Astrocyte (in vitro differentiated cells and primary cell): ENCODE measurements around the gene SF1. TPM values are rescaled to one million over a fixed set of nuclear protein-coding genes. Genes with fewer than 3 reads are reported as not detected.

Experiments
- DNase-seq: peaks from one replicate; pipeline ENCODE4 v3.0.0-alpha.2; 2010; ENCODE audit warnings: low read depth
- FAIRE-seq: peaks from 2 replicates; lab custom pipeline; 2011; peaks lifted over from hg19 to GRCh38; lab: Jason Lieb, UNC
- H2AFZ ChIP-seq: 2 replicates; pipeline ENCODE4 v1.6.0; 2012; ENCODE audit warnings: low read depth, low read length, inconsistent platforms
- H3K27ac ChIP-seq: 2 replicates; pipeline ENCODE4 v1.5.1; 2011; ENCODE audit warnings: low read depth, low read length, inconsistent platforms
- H3K27me3 ChIP-seq: 2 replicates; pipeline ENCODE4 v1.6.0; 2011; ENCODE audit warnings: low read length, inconsistent platforms; ENCODE audit not compliant: insufficient read depth
- H3K36me3 ChIP-seq: 2 replicates; pipeline ENCODE4 v1.5.1; 2011; ENCODE audit warnings: low read length, inconsistent platforms; ENCODE audit not compliant: insufficient read depth
- H3K4me1 ChIP-seq: 2 replicates; pipeline ENCODE4 v1.5.1; 2011; ENCODE audit warnings: low read length, inconsistent platforms; ENCODE audit not compliant: insufficient read depth
- H3K4me2 ChIP-seq: 2 replicates; pipeline ENCODE4 v1.6.0; 2012; ENCODE audit warnings: low read length, inconsistent platforms
- H3K4me3 ChIP-seq: 2 replicates; pipeline ENCODE4 v1.5.1; 2011; ENCODE audit warnings: low read depth, mild to moderate bottlenecking, low read length, inconsistent platforms; ENCODE audit not compliant: insufficient read depth
- H3K79me2 ChIP-seq: 2 replicates; pipeline ENCODE4 v1.6.0; 2012; ENCODE audit warnings: mild to moderate bottlenecking, low read length, inconsistent platforms; ENCODE audit not compliant: insufficient read depth
- H3K9ac ChIP-seq: 2 replicates; pipeline ENCODE4 v1.6.0; 2012; ENCODE audit warnings: mild to moderate bottlenecking, low read length, inconsistent platforms
- H3K9me3 ChIP-seq: 2 replicates; pipeline ENCODE4 v1.5.1; 2012; ENCODE audit warnings: low read depth, mild to moderate bottlenecking, low read length, inconsistent platforms; ENCODE audit not compliant: insufficient read depth
- H4K20me1 ChIP-seq: 2 replicates; pipeline ENCODE4 v1.6.0; 2012; ENCODE audit warnings: low read length, inconsistent platforms; ENCODE audit not compliant: insufficient read depth
- H3K27ac Mint-ChIP-seq: one replicate; pipeline ENCODE4 v1.8.0; 2021; ENCODE audit warnings: mild to moderate bottlenecking, mixed read lengths; ENCODE audit not compliant: unreplicated experiment
- H3K27me3 Mint-ChIP-seq: one replicate; pipeline ENCODE4 v1.8.0; 2021; ENCODE audit warnings: low read depth, mixed read lengths; ENCODE audit not compliant: unreplicated experiment
- H3K36me3 Mint-ChIP-seq: one replicate; pipeline ENCODE4 v1.8.0; 2021; ENCODE audit warnings: low read depth, mixed read lengths; ENCODE audit not compliant: unreplicated experiment
- H3K4me1 Mint-ChIP-seq: one replicate; pipeline ENCODE4 v1.8.0; 2021; ENCODE audit warnings: low read depth, mixed read lengths; ENCODE audit not compliant: unreplicated experiment
- H3K4me3 Mint-ChIP-seq: one replicate; pipeline ENCODE4 v1.8.0; 2021; ENCODE audit warnings: mild to moderate bottlenecking, moderate library complexity, mixed read lengths; ENCODE audit not compliant: unreplicated experiment
- H3K9me3 Mint-ChIP-seq: one replicate; pipeline ENCODE4 v1.8.0; 2021; ENCODE audit warnings: mild to moderate bottlenecking, mixed read lengths; ENCODE audit not compliant: unreplicated experiment
- CTCF ChIP-seq: IDR thresholded peaks from 2 replicates; pipeline ENCODE4 v1.5.1; 2011; ENCODE audit warnings: low read depth, mild to moderate bottlenecking, inconsistent platforms, low read length, moderate library complexity; ENCODE audit not compliant: insufficient read depth
- EZH2 ChIP-seq: IDR thresholded peaks from 2 replicates; pipeline ENCODE4 v1.6.1; 2012; ENCODE audit warnings: mild to moderate bottlenecking, low read length, inconsistent platforms; ENCODE audit not compliant: insufficient read depth
- total RNA-seq: library from RNA; stranded (reverse); gene quantifications from 2 replicates; pipeline ENCODE4 v1.2.1, GENCODE V29; 2021

Gene SF1
- total RNA-seq, 1 donor from 2014 or later, result 215 TPM

DNA sequence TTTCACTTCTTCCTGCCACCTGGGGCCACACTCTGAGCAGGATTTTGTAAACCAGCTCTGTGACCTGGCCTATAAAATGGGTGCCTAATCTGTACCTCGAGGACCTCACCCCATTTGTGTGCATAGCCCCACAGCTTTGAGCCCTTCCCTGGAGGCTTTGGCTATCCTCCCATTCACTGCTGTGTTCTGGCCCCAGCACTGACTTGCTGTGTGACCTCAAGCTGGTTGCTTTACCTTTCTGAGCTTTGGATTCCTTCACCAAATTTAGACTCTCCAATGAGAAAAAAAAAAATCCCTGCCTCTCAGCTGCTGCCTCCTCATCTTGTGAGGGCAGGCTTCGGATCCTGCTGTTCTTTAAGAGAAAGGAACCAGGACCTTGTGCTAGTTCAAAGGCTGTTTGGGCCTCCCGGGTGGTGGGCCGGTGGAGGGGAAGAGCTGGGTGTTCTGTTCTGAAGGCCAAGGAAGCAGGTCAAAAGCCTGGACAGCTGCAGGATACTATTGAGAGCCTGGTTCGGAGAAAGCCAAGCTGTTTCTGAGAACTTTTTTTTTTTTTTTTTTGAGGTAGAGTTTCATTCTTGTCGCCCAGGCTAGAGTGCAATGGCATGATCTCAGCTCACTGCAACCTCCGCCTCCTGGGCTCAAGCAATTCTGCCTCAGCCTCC, 17.5 kb downstream of the SF1 start:
- H3K9me3 ChIP-seq, result no peaks in the 10 kb centered on the region
- no peak overlapping the region for H3K4me2 ChIP-seq
- H3K36me3 ChIP-seq, result peaks cover 22% of the 10 kb centered on the region
- TF ChIP-seq CTCF (no peak), EZH2 (no peak)
- Mint-ChIP-seq H3K4me1 (peaks cover 36% of the 10 kb centered on the region), H3K27me3 (no peaks in the 10 kb centered on the region), H3K9me3 (no peaks in the 10 kb centered on the region), H3K4me3 (peak overlapping the region; percentile 54), H3K36me3 (peaks cover 11% of the 10 kb centered on the region), H3K27ac (peak overlapping the region; percentile 50)
- H2AFZ ChIP-seq, result no peak overlapping the region
- H3K27me3 ChIP-seq, result no peaks in the 10 kb centered on the region
- H3K27ac ChIP-seq, result no peak overlapping the region
- DNase-seq (no peak), FAIRE-seq (no peak)
- no peak overlapping the region for H3K4me3 ChIP-seq
- H3K9ac ChIP-seq, result no peak overlapping the region
- peaks cover 24% of the 10 kb centered on the region for H3K4me1 ChIP-seq
- H3K79me2 ChIP-seq, result no peaks in the 10 kb centered on the region
- H4K20me1 ChIP-seq, result peaks cover 52% of the 10 kb centered on the region

- DNase-seq (no peak), FAIRE-seq (no peak)
- Histone ChIP-seq H2AFZ (no peak within 1 kb of the TSS), H3K36me3 (peaks cover 20% of the 10 kb centered on the region), H3K79me2 (no peaks in the 10 kb centered on the region), H3K4me1 (peaks cover 24% of the 10 kb centered on the region), H3K27ac (no peak within 1 kb of the TSS), H3K4me2 (no peak within 1 kb of the TSS), H3K9me3 (no peaks in the 10 kb centered on the region), H3K9ac (no peak within 1 kb of the TSS), H4K20me1 (peaks cover 46% of the 10 kb centered on the region), H3K4me3 (no peak within 1 kb of the TSS), H3K27me3 (no peaks in the 10 kb centered on the region)
- H3K27me3 Mint-ChIP-seq, result peaks cover 3% of the 10 kb centered on the region
- no peaks in the 10 kb centered on the region for H3K9me3 Mint-ChIP-seq
- peak within 1 kb of the TSS; percentile 66 for H3K27ac Mint-ChIP-seq
- H3K4me3 Mint-ChIP-seq, result peak within 1 kb of the TSS; percentile 54
- TF ChIP-seq EZH2, result no peak
- no peak for TF ChIP-seq CTCF
- peaks cover 11% of the 10 kb centered on the region for H3K36me3 Mint-ChIP-seq
- peaks cover 36% of the 10 kb centered on the region for H3K4me1 Mint-ChIP-seq
These were observed 18.3 kb downstream of the SF1 start, which contains the start of gene PYGM for GRCh38 chr11:64759722-64760719. Gene PYGM, minus strand, starts transcription at chr11:64759974. Its CDS starts 76 bp downstream, at chr11:64759898.
